ENCODE data around the gene SEMA5A.
"Not testable (repeated sequence)": the region's sequence is repeated elsewhere in the genome, so short reads cannot be mapped to it uniquely, and the experiment has no call there.

SEMA5A gene

GRCh38 chr5:9373571-9373970 lies 172.3 kb downstream of the SEMA5A start:
- no peaks in the 10 kb centered on the region for H3K4me1 Mint-ChIP-seq (ENCODE audit: low read depth in 2 of 2)
- H3K4me3 Mint-ChIP-seq = no peak overlapping the region
- H3K9me3 Mint-ChIP-seq = peaks cover 11 to 30% of the 10 kb centered on the region in 2 donors
- DNase-seq = no peak
- no peak for ATAC-seq (replicated peaks)
- no peak overlapping the region for H3K27ac Mint-ChIP-seq
- no peaks in the 10 kb centered on the region for H3K27me3 Mint-ChIP-seq
- H3K36me3 Mint-ChIP-seq (ENCODE audit: insufficient read depth) = no peaks in the 10 kb centered on the region

GRCh38 chr5:9370256-9370655 lies 175.6 kb downstream of the SEMA5A start:
- ATAC-seq (replicated peaks) = no peak
- H3K4me1 Mint-ChIP-seq (ENCODE audit: low read depth in 2 of 2) = no peaks in the 10 kb centered on the region
- peaks cover 3 to 17% of the 10 kb centered on the region in 2 donors for H3K9me3 Mint-ChIP-seq
- H3K27me3 Mint-ChIP-seq = no peaks in the 10 kb centered on the region
- H3K27ac Mint-ChIP-seq = no peak overlapping the region
- H3K4me3 Mint-ChIP-seq = no peak overlapping the region
- H3K36me3 Mint-ChIP-seq (ENCODE audit: insufficient read depth) = no peaks in the 10 kb centered on the region
- no peak for DNase-seq

GRCh38 chr5:9365512-9365911 lies 180.4 kb downstream of the SEMA5A start:
- DNase-seq (no peak), ATAC-seq (replicated peaks) (no peak)
- Mint-ChIP-seq H3K36me3 (ENCODE audit: insufficient read depth) (no peaks in the 10 kb centered on the region), H3K4me1 (ENCODE audit: low read depth in 2 of 2) (no peaks in the 10 kb centered on the region), H3K9me3 (peaks cover 8 to 9% of the 10 kb centered on the region in 2 donors), H3K27me3 (no peaks in the 10 kb centered on the region), H3K27ac (no peak overlapping the region), H3K4me3 (no peak overlapping the region)

GRCh38 chr5:9363449-9363848 lies 182.4 kb downstream of the SEMA5A start:
- DNase-seq (no peak), ATAC-seq (replicated peaks) (no peak)
- Mint-ChIP-seq H3K27ac (no peak overlapping the region), H3K36me3 (ENCODE audit: insufficient read depth) (no peaks in the 10 kb centered on the region), H3K27me3 (no peaks in the 10 kb centered on the region), H3K4me1 (ENCODE audit: low read depth in 2 of 2) (no peaks in the 10 kb centered on the region), H3K4me3 (no peak overlapping the region), H3K9me3 (peaks cover 2 to 8% of the 10 kb centered on the region in 2 donors)

GRCh38 chr5:9363026-9363425 lies 182.8 kb downstream of the SEMA5A start:
- peaks cover 6 to 8% of the 10 kb centered on the region in 2 donors for H3K9me3 Mint-ChIP-seq
- no peak overlapping the region for H3K4me3 Mint-ChIP-seq
- no peak overlapping the region for H3K27ac Mint-ChIP-seq
- no peaks in the 10 kb centered on the region for H3K4me1 Mint-ChIP-seq (ENCODE audit: low read depth in 2 of 2)
- no peak for DNase-seq
- no peaks in the 10 kb centered on the region for H3K27me3 Mint-ChIP-seq
- ATAC-seq (replicated peaks) = no peak
- no peaks in the 10 kb centered on the region for H3K36me3 Mint-ChIP-seq (ENCODE audit: insufficient read depth)

- H3K27me3 Mint-ChIP-seq = no peaks in the 10 kb centered on the region
- H3K9me3 Mint-ChIP-seq = peaks cover 8 to 10% of the 10 kb centered on the region in 2 donors
- no peaks in the 10 kb centered on the region for H3K36me3 Mint-ChIP-seq (ENCODE audit: insufficient read depth)
- no peaks in the 10 kb centered on the region for H3K4me1 Mint-ChIP-seq (ENCODE audit: low read depth in 2 of 2)
- H3K4me3 Mint-ChIP-seq = no peak overlapping the region
- DNase-seq = no peak
- ATAC-seq (replicated peaks) = no peak
- H3K27ac Mint-ChIP-seq = no peak overlapping the region
These were observed 183.3 kb downstream of the SEMA5A start for GRCh38 chr5:9362600-9362999.

GRCh38 chr5:9361835-9362234 lies 184.0 kb downstream of the SEMA5A start:
- H3K9me3 Mint-ChIP-seq = peaks cover 10% of the 10 kb centered on the region in 2 donors
- no peaks in the 10 kb centered on the region for H3K27me3 Mint-ChIP-seq
- no peaks in the 10 kb centered on the region for H3K36me3 Mint-ChIP-seq (ENCODE audit: insufficient read depth)
- DNase-seq (no peak), ATAC-seq (replicated peaks) (no peak)
- H3K27ac Mint-ChIP-seq = no peak overlapping the region
- no peaks in the 10 kb centered on the region for H3K4me1 Mint-ChIP-seq (ENCODE audit: low read depth in 2 of 2)
- no peak overlapping the region for H3K4me3 Mint-ChIP-seq

GRCh38 chr5:9358961-9359685 lies 186.8 kb downstream of the SEMA5A start:
- Mint-ChIP-seq H3K9me3 (peaks cover 13 to 23% of the 10 kb centered on the region in 2 donors), H3K36me3 (ENCODE audit: insufficient read depth) (no peaks in the 10 kb centered on the region), H3K4me3 (no peak overlapping the region), H3K27me3 (no peaks in the 10 kb centered on the region), H3K27ac (no peak overlapping the region), H3K4me1 (ENCODE audit: low read depth in 2 of 2) (no peaks in the 10 kb centered on the region)
- DNase-seq = no peak
- ATAC-seq (replicated peaks) = no peak

- Mint-ChIP-seq H3K4me3 (no peak overlapping the region), H3K9me3 (peaks cover 9 to 23% of the 10 kb centered on the region in 2 donors)
These were observed 189.5 kb downstream of the SEMA5A start for GRCh38 chr5:9356351-9356825.

GRCh38 chr5:9354336-9355081 lies 191.4 kb downstream of the SEMA5A start:
- Mint-ChIP-seq H3K27ac (no peak overlapping the region), H3K4me3 (no peak overlapping the region), H3K36me3 (ENCODE audit: insufficient read depth) (no peaks in the 10 kb centered on the region), H3K4me1 (ENCODE audit: low read depth in 2 of 2) (no peaks in the 10 kb centered on the region), H3K9me3 (peaks cover 9 to 23% of the 10 kb centered on the region in 2 donors), H3K27me3 (no peaks in the 10 kb centered on the region)
- ATAC-seq (replicated peaks) = no peak
- DNase-seq = no peak

More at GRCh38 chr5:9356351-9356825, 189.5 kb downstream of the SEMA5A start:
- DNase-seq = no peak
- no peak for ATAC-seq (replicated peaks)
- Mint-ChIP-seq H3K36me3 (ENCODE audit: insufficient read depth) (no peaks in the 10 kb centered on the region), H3K4me1 (ENCODE audit: low read depth in 2 of 2) (no peaks in the 10 kb centered on the region), H3K27ac (no peak overlapping the region), H3K27me3 (no peaks in the 10 kb centered on the region)

- H3K4me1 Mint-ChIP-seq (ENCODE audit: low read depth in 2 of 2); DNase-seq; H3K27me3 Mint-ChIP-seq; H3K36me3 Mint-ChIP-seq (ENCODE audit: insufficient read depth); H3K4me3 Mint-ChIP-seq; H3K27ac Mint-ChIP-seq; ATAC-seq (replicated peaks): not testable (repeated sequence)
- H3K9me3 Mint-ChIP-seq = peaks cover 9 to 18% of the 10 kb centered on the region in 2 donors
These were observed 192.8 kb downstream of the SEMA5A start for GRCh38 chr5:9353048-9353447.

GRCh38 chr5:9351546-9351945 lies 194.3 kb downstream of the SEMA5A start:
- Mint-ChIP-seq H3K4me1 (ENCODE audit: low read depth in 2 of 2) (no peaks in the 10 kb centered on the region), H3K9me3 (peaks cover 7 to 13% of the 10 kb centered on the region in 2 donors), H3K4me3 (no peak overlapping the region), H3K27ac (no peak overlapping the region), H3K27me3 (no peaks in the 10 kb centered on the region), H3K36me3 (ENCODE audit: insufficient read depth) (no peaks in the 10 kb centered on the region)
- DNase-seq = no peak
- no peak for ATAC-seq (replicated peaks)

GRCh38 chr5:9350301-9350797 lies 195.5 kb downstream of the SEMA5A start:
- H3K36me3 Mint-ChIP-seq (ENCODE audit: insufficient read depth) = no peaks in the 10 kb centered on the region
- no peak overlapping the region for H3K4me3 Mint-ChIP-seq
- H3K4me1 Mint-ChIP-seq (ENCODE audit: low read depth in 2 of 2) = no peaks in the 10 kb centered on the region
- ATAC-seq (replicated peaks) = no peak
- H3K27me3 Mint-ChIP-seq = no peaks in the 10 kb centered on the region
- no peak overlapping the region for H3K27ac Mint-ChIP-seq
- DNase-seq = no peak
- H3K9me3 Mint-ChIP-seq = peaks cover 7 to 11% of the 10 kb centered on the region in 2 donors
